Right ventricle myocardium inferior (tissue), 1 donor: ENCODE results near the gene TMEM63A. TPM values are rescaled to one million over a fixed set of nuclear protein-coding genes. Genes with fewer than 3 reads are reported as not detected.
"Not testable (repeated sequence)": the region's sequence is repeated elsewhere in the genome, so short reads cannot be mapped to it uniquely, and the experiment has no call there.

ENCODE experiments used
- ATAC-seq: fragments of 200-7000 bp; cut with Tn5 transposase; one replicate; pipeline ENCODE4 v1.9.1; 2020; ENCODE audit warnings: mild to moderate bottlenecking, moderate library complexity
- DNase-seq: peaks from one replicate; pipeline ENCODE4 v3.0.0; 2021; ENCODE audit errors: missing footprints
- intact Hi-C: fragments of 100-400 bp; cut with DNase I; formaldehyde crosslinking; loops from one replicate; pipeline ENCODE4 v1.11.0; 2022
- total RNA-seq: library from RNA; stranded (reverse); fragmentation: NEBNext Ultra II Directional; extraction: Animal tissue kit (Norgen Biotek cat#: 25700); gene quantifications from one replicate; pipeline ENCODE4 v1.2.1, GENCODE V29; 2021
- donor health status: DM: no; HTN: yes; CAD: no; lungs with severe emphysema.

TMEM63A gene
- total RNA-seq, 1 donor from 2014 or later: 30.6 TPM

DNA sequence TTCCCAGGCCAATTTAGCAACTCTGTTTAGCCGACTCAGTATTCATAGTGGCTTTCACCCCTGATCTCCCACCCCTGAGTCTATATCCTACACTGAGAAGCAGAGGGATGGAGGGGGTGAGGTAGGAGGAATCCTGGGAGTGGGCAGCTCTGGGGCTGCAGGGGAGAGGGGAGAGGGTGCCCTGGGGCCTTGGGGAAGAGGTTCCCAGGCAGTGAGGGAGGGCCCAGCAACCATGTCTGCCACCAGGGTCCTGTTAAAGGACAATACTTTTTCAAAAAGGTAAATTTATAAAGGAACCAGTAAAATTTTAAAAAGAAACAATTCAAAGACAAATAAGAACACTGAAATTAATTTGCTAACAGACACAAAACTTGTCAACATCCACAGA is 42.0 kb downstream of the TMEM63A start:
- DNase-seq (no peak), ATAC-seq (no peak)
- intact Hi-C loops: no loop called here

DNA sequence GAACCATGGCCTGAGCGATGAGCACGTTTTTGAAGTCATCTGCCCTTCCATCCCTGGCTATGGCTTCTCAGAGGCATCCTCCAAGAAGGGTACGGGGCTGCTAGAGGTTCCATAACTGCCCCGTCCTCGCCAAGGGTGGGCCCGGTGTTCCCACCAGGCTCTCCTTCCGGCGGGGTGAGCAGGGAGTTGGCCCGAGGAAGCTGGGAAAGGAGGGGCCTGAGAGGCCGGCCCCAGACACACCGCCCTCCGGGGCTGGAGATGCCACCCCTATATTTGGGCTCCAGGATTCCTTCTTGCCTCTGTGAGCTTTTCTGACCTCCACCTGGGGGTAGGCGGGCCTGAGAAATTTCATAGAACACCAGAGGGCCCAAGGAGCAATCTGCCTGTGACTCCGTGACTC is 43.4 kb downstream of the TMEM63A start:
- ATAC-seq: no peak
- no peak for DNase-seq

DNA sequence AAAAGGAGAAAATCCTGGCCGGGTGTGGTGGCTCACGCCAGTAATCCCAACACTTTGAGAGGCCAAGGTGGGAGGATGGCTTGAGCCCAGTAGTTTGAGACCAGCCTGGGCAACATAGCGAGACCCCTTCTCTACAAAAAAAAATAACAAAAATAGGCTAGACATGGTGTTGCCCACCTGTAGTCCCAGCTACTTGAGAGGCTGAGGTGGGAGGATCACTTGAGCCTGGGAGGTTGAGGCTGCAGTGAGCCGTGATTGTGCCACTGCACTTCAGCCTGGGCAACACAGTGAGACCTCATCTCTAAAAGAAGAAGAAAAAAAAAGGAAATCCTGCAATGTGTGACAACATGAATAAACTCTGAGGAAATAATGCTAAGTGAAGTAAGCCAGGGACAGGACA is 45.9 kb downstream of the TMEM63A start:
- intact Hi-C loops, DNase-seq, ATAC-seq: not testable (repeated sequence)

More for the DNA sequence above, 43.4 kb downstream of the TMEM63A start:
- intact Hi-C loops: no loop called here

DNA sequence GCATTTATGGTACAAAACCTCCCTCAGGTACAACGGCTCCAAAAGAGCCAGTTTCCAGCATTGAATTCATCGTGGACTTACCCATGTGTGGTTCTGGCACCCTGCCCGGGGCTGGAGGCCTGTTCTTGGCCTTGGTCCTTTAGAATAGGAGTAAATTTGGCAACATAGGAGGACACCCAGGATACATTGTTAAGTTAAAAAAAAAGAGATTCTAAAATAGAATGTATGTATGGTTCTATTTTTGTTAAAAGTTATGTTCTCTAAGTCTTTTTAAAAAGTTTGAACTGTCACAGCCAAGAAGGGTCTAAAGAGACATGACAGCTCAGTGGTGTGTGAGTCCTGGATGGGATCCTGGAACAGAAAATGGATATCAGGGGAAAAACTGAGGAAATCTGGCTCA is 46.3 kb downstream of the TMEM63A start:
- ATAC-seq (no peak), DNase-seq (peak; percentile 87)
- intact Hi-C loops: no loop called here

DNA sequence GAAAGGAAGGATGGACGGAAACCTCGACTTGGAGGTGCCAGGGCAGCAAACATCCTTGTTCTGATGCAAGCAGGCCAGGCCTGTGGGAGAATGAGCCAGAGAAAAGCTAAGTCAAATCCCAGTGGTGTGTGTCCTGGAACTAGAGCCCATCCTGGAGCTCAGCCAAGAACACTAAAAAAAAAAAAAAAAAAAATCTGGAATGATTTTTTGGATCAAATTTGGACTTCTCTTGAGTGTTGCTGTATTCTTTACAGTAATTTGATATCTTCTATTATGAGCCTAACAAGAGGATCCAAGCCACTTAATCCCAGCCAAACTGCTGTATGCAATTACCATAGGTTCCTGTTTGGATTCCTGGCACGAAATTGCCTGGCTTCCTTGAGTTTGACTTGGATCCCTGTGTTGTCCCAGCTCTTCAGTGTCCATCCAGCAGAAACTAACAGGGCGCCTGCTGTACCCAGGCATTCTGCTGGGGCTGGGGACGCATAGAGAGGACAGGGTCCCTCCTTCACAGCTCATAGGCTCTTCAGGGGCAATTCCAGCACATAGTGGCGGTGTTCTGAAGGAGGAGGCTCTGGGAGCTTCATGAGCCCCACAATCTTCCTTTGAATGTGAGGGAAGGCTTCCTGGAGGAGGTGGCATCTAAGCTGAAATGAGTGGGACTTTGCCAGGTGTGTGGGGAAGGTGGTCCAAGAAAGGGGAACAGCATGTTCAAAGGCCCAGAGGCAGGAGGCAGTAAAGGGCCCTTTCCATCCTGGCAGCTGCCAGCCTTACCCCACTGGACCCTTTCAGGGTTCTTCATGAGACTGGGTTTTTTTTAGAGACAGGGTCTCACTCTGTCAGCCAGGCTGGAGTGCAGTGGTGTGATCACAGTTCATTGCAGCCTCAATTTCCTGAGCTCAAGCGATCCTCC is 47.5 kb downstream of the TMEM63A start:
- intact Hi-C loops: loop anchor here (1.0 kb wide), 1 partner anchor 17 kb away; no protein-coding TSS in a partner anchor
- ATAC-seq: peak; percentile 92
- no peak for DNase-seq

DNA sequence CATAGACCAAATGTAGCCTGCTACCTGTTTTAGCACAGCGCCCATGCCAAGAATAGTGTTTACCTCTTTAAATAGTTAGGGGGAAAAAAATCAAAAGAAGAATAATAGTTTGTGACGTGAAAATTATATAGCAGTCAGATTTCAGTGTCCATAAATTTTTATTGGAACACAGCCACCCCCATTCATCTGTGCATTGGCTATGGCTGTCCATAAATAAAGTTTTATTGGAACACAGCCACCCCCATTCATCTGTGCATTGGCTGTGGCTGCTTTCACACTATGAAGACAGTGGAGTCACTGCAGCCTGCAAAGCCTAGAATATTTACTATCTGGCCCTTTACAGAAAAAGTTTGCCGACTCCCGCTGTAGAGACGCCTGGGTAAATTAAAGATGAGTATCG is 51.3 kb downstream of the TMEM63A start:
- DNase-seq: no peak
- ATAC-seq: no peak

DNA sequence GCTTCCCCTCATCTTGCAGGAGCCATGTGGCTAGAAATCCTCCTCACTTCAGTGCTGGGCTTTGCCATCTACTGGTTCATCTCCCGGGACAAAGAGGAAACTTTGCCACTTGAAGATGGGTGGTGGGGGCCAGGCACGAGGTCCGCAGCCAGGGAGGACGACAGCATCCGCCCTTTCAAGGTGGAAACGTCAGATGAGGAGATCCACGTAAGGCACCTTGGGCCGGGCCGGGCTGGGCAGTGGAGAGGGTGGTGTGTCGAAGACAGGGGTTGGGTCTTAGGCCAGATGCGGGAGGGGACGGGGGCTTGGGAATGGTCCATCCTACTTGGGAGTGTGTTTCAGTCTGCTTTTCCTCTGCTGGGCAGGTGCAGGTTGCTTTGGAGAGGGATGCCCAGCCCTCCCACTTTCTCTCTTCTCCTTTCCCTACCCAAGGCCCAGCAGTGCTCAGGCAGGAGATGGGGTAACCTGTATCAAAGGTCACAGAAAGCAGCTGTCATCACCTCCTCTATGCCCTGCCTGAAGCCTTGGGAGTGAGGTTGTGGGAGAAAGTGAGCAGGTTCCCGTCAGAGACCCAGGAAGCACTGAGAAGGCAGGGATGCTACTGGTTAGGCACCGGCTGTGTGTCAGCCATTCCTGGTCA is 53.4 kb downstream of the TMEM63A start:
- intact Hi-C loops: no loop called here
- no peak for DNase-seq

More for the DNA sequence above, 51.3 kb downstream of the TMEM63A start:
- intact Hi-C loops: no loop called here

DNA sequence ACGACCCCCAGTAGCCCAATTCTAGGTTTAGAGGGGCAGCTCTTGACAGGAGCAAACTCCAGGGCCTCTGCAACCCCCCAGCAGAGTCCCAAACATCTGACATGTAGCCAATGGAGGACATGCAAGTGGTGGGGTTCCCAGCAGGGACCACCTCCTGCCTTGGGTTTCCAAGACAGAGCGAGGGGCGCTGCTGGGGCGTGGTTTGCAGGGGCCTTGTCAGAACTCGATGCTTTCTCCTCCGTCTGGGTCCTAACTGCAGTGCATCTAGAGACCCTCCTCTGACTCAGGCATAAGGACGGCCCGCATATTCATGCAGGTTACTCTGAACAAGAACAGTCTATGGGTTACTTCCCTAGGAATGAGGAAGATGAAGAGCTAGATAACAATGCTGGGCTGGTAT is 55.1 kb downstream of the TMEM63A start:
- intact Hi-C loops: no loop called here
- DNase-seq (no peak), ATAC-seq (no peak)

More for the DNA sequence above, 53.4 kb downstream of the TMEM63A start:
- no peak for ATAC-seq

DNA sequence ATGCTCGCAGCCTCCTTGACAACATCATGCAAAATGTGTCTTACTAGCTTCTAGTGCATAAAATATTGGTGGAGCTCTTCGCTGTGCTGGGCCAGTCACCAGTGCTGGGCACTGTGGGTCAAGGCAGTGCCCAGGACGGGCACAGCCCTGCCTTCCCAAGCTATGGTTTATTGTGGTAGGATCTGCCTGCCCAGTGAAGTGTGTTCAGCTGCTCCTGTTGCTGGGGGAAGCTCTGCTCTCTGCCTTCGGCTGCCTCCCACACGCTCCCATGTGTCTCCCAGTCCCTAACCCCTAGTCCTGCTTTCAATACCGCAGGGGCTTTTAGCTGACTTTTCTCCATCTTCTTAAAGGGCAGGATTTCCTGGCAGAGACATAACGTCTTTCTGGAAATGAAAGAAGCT is 56.6 kb downstream of the TMEM63A start:
- ATAC-seq: no peak
- intact Hi-C loops: no loop called here
- no peak for DNase-seq

DNA sequence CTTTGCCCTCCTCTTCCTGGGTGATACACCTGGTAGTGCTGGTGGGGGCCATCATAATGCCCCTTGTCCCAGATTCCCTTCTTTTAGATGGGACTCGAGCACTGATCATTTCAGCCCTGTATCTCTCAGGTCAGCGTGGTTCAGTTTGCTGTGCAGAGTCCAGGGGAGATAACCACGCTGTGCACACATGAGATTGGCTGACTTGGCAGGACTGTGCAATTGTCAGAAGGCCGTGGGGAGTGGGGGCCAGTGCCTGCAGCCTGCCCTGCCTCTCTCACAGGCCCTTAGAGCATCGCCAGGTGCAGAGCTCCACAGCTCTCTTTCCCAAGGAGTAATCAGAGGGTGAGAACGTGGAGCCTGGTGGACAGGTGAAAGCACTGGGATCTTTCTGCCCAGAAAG is 57.1 kb downstream of the TMEM63A start:
- ATAC-seq: no peak
- intact Hi-C loops: no loop called here

DNA sequence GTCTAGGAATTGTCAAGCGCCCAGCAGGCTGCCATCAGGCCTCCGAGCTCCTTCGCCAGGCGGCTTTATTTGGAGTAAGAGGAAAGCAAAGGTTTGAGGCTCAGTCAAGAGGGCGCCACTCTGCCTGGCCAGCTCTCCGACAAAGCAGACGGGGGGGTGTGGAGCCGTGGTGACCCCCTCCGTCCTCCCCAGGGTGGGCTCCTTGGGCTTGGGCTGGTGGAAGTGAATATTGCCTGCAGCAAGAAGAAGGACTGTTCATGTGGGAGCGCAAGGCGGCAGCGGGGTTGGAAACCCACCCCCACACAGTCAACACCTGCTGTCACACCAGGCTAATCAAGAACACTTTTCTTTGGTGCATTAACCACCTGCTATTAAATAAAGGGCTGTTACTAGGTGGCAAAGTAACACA is 57.6 kb downstream of the TMEM63A start:
- DNase-seq (no peak), ATAC-seq (no peak)
- intact Hi-C loops: no loop called here

More for the DNA sequence above, 57.1 kb downstream of the TMEM63A start:
- no peak for DNase-seq

DNA sequence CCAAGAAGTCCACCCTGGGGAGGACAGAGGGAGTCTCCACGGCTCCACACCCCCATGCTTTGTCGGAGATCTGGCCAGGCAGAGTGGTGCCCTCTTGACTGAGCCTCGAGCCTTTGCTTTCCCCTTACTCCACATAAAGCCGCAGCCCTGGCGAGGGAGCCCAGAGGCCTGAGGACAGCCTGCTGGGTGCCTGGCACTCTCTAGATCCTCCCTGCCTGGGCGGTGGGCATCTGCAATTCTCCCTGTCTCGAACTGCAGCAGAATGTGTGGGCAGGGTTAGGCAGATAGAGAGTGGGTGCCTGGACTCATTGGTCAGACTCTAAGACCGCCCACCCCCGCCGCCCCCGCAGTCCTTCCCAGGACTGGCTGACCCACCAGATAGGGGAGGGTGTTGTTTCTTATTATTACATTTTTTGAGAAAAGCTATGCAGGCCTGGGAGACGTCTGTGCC is 58.3 kb downstream of the TMEM63A start:
- no peak for DNase-seq
- ATAC-seq: no peak

DNA sequence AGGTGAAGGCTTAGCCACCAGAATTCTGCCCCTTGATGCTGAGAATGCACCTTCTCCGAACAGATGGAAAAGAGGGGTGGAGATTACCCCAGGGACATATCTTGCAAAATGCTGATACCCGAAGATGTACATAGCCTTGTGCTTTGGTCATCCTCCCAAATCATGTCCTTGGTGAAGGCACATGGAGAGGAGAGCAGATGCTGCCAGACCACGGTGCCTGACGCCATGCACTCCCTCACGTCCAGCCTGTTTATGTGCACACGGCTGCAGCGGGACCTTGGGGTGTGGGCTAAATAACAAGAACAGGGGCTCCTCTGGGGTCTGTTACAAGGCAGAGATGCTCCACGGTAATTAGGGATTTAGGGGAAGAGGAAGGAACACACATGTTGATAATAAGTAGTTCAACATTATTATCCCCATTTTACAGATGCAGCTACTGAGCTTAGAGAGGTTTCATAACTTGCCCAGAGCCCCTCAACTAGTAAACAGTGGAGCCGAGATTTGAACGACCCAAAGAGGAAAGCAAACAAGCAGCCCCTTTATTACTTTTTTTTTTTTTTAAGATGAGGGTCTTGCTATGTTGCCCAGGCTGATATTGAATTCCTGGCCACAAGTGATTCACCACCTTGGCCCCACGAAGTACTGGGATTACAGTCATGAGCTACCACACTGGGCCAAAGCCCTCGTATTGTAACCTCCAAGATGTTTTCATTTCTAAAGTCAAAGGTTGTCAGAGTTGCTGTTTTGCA is 59.4 kb downstream of the TMEM63A start:
- DNase-seq: no peak
- ATAC-seq: peak; percentile 15
- intact Hi-C loops: no loop called here

More for the DNA sequence above, 58.3 kb downstream of the TMEM63A start:
- intact Hi-C loops: no loop called here

DNA sequence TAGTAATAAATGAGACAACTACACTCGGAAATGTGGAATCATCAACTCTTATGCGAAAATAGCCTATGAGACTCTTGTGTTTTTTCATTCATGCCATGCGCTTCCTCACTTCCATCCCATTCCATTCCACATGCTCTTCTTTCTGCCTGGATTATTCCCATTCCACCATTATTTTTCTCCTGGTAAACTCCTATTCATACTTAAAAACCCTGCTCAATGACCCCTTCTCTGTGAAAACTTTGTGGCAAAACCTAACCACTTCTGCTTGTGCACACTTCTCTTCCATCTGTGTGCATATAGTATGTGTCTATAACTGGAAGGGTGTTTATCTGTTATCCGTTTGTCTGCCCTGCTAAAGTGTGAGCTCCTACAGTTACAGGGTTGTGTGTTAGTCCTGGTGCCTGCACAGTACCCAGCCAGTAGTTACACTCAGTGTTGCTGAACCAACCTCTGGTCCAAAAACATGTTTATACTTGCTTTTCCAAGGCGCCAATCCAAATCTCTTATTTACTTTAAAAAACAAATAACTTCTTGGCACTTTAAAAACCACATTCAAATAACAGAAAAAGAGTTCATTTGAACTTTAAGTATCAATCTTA is 61.6 kb downstream of the TMEM63A start:
- ATAC-seq (no peak), DNase-seq (no peak)
- intact Hi-C loops: no loop called here

DNA sequence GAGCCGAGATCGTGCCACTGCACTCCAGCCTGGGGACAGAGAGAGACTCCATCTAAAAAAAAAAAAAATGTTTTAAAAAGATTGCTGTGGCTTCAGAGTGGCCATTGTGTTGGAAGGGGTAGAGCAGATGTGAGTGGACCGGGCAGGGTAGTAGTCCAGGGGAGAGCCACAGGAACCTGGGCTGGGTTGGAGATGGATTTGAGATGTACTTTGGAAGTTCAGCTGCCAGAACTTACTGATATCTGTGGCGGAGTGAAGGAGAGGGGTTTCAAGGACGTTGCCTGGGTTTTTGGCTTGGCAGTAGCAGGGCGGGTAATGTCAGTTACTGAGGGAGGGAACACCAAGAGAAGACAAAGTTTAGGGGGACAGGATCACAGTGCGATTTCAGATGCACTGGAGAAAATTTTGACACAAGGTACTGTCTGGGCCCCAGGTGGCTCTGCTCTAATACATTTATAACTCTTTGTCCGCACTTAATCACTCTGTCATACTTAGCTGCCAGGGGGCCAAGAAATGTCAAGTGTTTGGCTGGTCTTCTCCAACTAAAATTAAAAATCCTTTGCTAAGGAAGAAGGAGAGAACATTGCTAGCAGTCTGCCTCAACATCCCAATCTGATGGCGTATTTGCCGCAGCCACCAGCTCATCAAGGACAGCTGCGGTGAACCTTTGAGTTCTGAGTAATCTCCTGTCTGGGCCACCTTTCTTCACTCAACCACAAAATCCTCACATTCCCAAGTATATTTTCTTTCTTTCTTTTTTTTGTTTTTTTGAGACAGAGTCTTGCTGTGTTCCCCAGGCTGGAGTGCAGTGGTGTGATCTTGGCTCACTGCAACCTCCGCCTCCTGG is 62.6 kb downstream of the TMEM63A start:
- ATAC-seq (peak; percentile 3), DNase-seq (no peak)
- intact Hi-C loops: no loop called here

DNA sequence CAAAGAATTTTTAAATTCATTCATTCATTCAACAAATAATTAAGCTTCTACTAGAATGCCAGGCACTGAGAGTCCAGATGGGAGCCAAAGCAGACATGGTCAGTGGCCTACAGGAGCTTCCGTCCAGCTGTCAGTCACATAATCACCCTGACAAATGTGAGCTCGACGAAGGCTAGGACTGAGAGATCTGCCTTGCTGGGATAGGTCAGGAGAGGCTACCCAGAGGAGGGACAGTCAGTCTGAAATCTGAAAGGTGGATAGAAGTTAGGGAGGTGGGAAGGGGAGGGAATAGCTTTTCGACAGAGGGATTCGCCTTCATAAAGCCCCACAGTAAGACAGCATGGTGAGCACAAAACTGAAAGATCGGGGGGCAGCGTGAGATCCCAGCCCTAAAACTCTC is 64.0 kb downstream of the TMEM63A start:
- intact Hi-C loops: no loop called here
- ATAC-seq (no peak), DNase-seq (no peak)

DNA sequence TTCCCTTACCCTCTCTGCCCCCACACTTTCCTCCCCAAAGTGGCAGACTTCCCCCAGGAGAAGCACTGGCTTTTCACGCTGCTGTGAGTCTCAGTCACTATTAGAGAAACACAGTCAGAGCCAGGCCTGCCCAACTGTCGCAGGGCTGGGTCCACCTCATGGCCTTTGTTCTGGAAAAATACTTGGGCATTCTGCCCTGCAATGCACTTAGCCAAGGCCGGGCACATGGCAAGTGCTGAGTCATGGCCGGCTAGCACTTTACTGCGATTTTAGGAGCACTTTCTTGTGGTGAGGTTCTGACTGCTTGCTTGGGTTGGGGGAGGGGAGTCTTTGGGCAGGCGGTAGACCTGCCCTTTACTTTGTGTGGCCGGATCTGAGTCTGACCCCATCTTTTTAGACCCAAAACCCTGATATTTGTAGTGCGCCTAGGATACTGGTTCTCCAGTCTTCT is 64.5 kb downstream of the TMEM63A start:
- peak; percentile 85 for DNase-seq
- ATAC-seq: peak; percentile 42
- intact Hi-C loops: loop anchor here (1.0 kb wide), 1 partner anchor 17 kb away; no protein-coding TSS in a partner anchor
